Stimulated activated CD4-positive, alpha-beta T cell treated with anti-CD3 and anti-CD28 coated beads, Interleukin-2, amount 100 ng/mL, for 4 hours (primary cell): ENCODE data around the gene PLA2G1B.
A peak's percentile ranks its signal among the peaks of the same experiment; 100 is the strongest.

Experiments used
- DNase-seq: peaks from one replicate; pipeline ENCODE4 v3.0.0-alpha.2; 2020; ENCODE audit warnings: low read depth

The PLA2G1B gene

DNA sequence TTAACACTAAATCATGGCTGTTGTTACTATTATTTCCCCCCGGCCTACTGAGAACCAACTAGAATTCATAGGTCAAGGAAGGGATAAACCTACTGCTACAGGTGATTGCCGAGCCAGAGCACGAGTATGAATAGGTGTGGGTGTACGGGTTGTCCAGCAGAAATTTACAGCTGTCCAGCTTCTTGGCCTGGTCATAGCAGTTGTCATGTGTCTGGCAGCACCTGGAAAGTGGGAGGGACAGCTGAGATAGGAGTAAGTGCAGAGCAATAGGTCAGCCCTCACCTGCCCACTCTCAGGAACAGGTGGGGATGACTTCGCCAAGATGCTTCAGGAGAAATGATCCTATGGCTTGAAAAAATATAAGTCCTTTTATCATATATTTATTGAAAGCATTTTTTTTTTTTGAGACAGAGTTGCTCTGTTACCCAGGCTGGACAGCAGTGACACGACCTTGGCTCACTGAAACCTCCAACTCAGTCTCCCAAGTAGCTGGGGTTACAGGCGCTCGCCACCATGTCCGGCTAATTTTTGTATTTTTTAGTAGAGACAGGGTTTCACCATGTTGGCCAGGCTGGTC is 2.6 kb downstream of the PLA2G1B start:
- DNase-seq: no peak

DNA sequence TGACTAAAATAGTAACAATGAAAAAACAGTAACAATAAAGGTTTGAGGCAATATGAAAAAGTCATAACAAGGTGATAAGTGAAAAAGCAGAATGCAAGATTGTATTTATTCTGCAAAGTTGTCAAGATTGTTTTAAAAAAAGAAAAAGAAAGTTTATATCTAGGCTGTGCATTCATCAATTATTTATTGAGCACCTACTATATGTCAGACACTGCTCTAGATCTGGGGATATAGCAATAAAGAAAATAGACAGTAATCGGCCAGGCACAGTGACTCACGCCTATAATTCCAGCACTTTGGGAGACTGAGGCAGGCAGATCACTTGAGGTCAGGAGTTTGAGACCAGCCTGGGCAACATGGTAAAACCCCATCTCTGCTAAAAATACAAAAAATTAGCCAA is 3.8 kb downstream of the PLA2G1B start:
- no peak for DNase-seq

DNA sequence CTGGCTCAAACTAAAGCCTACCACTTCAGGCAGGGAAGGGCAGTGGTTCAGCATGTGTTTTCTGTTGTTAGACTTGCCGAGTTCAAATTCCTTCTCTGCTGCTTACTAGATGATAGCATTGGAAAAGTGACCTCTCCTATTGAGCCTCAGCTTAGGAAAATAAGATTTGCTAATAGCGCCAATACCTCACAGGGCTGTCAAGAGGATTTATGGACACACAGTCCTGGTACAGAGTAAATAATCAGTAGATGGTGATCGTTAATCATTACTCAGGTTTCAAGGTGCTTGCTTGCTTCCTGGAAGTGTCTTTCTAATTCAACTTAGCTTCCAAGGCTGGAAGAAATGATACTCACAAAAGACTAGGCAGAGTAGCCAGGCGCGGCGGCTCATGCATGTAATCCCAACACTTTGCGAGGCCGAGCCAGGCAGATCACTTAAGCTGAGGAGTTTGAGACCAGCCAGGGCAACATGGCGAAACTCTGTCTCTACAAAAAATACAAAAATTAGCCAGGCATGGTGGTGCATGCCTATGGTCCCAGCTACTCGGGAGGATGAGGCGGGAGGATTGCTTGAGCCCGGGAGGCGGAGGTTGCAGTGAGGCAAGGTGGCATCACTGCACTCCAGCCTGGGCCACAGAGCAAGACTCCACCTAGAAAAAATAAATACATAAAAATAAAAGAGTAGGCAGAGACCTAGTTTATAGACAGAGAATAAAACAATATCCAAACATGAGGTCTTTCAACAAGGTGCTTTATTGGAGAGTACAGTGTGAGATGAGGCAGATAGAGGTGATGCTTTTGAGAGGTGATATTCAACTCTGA is 6.0 kb downstream of the PLA2G1B start:
- DNase-seq: no peak

DNA sequence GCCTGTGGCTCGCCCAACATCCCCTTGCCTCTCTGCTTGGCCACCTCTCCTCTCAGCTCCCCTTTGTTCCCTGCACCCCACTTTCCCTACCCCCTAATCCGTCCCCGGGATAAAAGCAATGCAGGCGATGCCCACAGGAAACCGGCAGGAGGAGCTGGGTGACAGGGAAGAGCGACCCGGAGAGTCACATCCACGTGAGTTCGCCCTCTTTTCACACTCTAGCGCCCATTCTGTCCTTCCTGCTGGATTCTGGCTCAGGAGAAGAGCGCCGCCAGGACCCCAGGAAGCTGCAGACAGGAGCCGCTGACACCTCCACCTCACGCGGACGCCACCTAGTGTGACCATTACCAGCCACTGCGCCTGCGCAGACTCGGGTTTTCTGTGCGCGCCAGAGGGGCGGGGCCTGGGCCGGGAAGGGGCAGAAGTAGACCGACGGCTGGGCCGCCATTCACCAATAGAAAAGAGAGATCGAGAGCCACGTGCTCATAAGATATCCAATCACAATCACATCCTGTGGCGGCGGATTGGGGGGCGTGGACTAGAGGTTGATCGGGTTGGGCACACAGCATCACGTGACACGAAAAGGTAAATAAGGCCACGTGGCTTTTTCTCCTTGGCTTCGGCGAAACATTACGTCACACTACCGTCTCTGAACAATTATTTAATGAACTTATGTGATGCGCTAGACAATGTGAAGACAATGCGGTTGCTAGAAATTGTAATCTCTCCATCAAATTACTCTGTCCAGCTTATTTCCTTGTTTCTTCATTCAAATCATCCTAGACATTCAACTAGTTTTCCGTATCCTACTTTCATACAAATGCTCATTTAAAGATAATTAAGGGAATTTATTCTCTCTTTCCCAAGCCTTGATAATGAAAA is 10.1 kb downstream of the PLA2G1B start:
- DNase-seq: peak; percentile 99

DNA sequence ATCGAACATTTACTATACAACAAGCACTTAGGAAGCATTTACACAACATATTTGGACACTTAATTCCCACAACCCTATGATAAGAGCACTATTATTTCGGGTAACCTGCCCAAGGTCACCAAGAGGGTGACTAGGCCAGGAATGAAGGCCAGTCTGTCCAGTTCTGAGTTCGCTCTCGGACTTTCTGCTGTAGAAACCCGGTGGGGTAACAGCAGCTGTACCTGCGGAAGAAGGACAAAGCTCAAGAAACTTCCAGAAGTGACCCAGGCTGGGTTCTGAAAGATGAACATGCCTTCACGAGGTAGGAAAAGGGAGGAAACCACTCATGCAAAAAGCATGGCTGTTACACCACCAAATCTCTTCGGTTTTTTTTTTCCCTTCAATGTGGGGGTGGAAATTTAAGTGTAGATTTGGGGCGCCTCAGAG is 10.8 kb downstream of the PLA2G1B start:
- no peak for DNase-seq

DNA sequence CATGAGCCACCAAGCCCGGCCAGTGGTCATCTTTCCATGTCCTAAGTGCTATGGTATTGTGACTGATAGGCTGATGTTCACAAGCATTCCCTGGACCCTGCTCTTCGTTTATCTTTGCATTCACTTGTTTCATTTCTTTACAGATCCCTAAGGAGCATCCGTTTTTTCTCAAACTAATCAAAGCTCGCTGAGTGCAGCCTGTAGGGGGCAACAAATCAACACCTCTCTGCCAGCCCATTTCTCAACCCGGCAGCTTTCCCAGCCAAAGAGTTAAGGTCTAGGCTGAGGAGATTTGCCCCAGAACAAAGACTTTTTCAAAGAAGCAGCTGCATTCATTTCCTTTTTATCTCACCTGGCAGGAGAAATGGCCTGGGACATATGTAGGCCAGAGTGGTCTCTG is 13.4 kb downstream of the PLA2G1B start:
- DNase-seq: no peak

DNA sequence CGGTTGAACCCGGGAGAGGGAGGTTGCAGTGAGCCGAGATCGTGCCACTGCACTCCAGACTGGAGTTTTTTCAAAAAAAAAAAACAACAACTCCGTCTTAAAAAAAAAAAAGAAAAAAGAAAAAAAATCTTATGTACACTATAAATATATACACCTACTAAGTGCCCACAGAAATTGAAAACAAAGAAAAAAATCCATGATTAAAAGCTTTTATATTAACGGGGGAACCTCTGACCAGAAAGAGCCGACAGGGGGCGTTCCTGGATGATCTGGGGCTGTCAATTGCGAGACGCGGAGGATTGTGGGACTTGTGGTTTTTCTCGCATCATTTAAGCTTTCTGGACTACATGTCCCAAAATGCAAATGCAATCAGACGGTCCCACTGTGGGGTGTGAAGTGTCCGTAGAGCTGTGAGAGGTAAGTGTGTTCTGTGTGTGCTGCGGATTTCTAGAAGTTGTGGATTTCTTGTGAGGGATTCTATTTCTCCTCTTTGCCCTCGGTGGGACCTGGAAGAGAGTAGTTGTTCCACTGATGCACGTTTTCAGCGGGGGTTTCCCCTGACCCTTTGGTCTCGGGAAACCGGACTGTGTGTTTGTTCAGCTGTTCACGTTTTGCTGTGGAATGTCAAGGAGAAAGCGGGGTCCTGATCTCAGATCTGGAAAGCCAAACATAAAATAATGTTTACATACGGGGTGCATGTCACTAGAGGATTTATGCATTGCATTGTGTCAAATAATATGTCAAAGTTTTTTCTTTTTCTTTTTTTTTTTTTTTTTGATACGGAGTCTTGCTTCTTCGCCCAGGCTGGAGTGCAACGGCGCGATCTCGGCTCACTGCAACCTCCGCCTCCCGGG is 25.4 kb downstream of the PLA2G1B start, which contains the start of gene SIRT4:
Gene SIRT4 (plus strand): TSS at position 360 of the 854 bp plus-strand sequence. CDS start 1,241 bp downstream, outside the sequence.
- DNase-seq: peak; percentile 84

DNA sequence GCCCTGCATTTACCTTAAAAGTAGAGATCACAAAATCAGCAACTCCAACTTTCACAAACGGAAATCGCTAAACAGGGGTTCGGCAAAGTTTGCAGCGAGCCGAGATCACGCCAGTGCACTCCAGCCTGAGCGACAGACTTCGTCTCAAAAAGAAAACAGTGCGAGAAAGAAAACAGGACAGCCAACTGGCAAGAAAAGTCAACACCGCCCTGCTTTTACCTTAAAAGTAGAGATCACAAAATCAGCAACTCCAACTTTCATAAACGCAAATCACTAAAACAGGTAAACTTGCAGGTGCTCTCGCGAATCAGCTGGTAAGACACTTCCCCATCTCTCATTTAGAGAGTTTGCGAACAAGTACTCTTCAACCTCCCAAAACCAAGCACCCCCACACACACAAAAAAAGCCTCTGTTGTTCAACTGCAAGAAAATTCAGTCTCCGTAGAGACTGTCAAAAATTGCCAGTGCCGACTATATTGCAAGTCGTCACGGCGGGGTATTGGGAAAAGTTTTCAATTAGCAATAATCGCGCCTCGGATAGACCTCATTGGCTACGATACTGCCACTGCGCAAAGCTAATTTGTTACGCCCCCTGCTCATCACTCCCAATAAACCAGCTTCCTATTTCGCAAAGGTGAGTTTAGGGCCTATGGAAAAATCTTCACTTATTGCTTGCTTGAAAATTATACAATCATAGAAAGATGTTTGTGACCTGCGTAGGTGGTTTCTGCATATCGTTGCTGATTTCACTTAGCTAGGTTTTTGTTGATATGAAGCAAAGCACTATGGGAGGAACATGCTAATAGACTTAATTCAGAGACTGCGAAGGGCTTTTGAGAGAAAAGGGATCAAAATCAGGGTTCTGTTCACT is 34.7 kb downstream of the PLA2G1B start, which contains the start of gene RNU4-1:
Gene RNU4-1 (minus strand): TSS at position 577 of the 871 bp plus-strand sequence.
- peak; percentile 67 for DNase-seq

DNA sequence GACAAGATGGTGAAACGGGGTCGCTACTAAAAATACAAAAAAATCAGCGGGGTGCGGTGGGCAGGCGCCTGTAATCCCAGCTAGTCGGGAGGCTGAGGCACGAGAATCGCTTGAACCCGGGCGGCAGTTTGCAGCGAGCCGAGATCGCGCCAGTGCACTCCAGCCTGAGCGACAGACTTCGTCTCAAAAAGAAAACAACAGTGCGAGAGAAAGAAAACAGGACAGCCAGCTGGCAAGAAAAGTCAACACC is 35.2 kb downstream of the PLA2G1B start:
- peak; percentile 4 for DNase-seq

DNA sequence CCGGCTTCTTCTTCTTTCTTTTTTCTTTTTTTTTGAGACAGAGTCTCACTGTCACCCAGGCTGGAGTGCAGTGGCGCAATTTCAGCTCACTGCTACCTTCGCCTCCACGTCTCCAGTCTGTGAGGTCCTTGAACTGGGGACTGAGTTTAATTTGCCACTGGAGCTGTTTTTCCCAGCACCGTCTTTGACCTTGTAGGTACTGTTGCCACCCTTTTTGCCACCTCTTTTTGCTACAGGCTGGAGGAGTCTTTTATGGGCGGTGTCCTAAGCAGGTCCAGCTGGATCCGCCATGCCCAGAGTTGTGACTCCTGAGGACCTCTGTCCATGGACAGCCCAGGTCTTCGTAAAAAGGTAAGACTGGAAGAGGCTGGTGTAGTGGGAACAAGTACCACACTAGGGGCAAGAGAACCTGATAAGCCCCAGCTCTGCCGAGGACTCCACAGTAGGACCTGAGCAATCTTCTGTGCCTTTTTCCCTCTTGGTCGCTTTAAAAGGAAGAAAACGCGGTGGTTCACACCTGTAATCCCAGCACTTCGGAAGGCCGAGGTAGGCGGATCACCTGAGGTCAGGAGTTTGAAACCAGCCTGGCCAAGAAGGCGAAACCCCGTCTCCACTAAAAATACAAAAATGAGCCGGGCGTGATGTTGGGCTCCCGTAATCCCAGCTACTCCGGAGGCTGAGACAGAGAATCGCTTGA is 36.8 kb downstream of the PLA2G1B start:
- DNase-seq: no peak

DNA sequence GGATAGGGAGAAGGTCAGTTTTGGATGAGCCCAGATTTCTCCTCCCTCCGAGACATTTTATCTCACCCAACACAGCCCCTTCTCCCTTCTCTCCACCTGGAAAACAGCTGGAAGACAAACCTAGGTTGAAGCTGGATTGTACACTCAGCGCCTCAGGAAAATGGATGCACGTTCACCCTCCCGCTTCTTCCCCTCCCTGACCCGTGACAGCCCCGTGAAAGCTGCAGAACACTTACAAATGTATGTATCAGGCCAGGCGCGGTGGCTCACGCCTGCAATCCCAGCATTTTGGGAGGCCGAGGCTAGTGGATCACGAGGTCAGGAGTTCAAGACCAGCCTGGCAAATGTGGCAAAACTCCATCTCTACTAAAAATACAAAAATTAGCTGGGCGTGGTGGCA is 40.1 kb downstream of the PLA2G1B start:
- DNase-seq: no peak

DNA sequence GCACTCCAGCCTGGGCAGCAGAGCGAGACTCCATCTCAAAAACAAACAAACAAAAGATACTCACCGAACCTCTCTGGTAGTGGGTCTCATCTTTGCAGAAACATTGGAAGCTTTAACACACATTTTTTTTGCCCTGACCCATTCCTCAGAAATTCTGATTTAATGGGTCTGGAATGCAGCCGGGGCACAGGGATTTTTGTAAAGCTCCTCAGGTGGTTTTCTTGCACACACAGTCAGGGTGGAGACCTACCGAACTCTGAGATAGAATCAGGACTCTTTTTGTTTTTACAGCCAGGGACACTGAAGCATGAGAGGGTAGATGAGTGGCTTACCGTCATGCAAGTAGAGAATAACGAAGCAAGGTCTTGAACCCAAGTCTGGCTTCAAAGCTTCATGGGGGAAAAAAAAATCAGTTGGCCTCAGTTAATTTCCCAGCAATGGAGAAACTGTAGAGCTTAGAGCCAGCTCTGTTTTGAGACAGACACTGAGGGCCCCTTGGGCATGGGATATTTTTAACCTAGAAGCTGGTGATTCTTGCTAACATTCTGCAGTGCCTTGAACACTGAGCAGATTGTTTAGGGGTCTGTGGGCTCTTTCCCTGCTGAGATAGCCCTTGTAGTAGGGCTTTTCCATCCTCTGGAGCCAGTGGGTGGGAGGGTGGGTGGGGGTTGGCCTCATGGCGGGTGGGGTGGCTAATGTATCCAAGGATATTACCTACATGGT is 40.6 kb downstream of the PLA2G1B start:
- no peak for DNase-seq

DNA sequence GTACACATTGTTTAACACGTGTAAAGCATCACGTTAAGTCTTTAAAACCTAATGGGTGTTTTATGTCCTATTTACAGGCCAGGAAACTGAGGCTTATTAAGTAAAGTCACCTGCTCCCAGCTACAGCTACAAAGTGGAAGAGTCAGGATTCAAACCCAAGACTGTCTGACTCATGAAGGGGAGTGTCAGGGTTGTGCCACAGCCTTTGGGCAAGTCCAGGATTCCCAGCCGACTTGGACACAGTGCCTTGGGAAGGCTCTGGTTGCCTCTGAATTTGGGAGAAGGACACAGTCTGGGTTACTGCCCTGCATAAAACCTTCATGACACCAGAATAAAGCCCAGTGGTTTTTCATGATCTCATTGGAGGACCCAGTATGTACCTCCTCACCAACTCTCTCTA is 43.2 kb downstream of the PLA2G1B start:
- DNase-seq: no peak

DNA sequence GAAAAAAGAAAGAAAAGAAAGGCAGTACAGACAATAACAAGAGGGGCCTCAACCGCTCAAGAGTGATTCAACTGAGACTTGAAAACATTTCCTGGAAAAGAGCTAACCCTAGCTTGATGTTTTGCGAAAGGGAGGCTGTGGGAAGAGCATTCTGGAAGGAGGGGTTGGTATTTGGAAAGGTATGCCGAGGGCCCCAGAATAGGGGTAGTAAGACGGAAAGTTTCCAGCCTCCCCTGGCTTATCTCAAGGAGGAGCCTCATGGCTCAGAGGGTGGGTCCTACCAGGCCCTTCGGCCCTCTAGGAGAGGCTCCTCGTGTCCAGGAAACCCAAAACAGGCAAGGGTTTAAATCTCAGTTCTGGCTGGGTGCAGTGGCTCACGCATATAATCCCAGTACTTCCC is 44.3 kb downstream of the PLA2G1B start:
- DNase-seq: no peak

DNA sequence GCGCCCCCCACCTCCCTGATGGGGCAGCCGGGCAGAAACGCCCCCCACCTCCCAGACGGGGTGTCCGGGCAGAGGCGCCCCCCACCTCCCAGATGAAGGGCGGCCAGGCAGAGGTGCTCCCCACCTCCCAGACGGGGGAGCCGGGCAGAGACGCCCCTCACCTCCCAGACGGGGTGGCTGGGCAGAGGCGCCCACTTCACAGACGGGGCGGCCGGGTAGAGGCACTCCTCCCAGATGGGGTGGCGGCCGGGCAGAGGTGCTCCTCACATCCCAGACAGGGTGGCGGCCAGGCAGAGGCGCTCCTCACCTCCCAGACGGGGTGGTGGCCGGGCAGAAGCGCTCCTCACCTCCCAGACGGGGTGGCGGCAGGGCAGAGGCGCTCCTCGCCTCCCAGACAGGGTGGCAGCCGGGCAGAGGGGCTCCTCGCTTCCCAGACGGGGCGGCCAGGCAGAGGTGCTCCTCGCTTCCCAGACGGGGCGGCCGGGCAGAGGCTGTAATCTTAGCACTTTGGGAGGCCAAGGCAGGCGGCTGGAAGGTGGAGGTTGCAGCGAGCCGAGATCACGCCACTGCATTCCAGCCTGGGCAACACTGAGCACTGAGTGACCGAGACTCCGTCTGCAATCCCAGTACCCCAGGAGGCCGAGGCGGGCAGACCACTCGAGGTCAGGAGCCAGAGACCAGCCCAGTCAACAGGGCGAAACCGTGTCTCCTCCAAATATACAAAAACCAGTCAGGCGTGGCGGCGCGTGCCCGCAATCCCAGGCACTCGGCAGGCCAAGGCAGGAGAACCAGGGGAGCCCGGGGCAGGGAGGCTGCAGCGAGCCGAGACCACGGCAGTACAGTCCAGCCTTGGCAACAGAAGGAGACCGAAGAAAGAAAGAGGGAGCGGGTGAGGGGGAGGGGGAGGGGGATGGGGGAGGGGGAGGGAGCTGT is 49.2 kb downstream of the PLA2G1B start:
- no peak for DNase-seq

DNA sequence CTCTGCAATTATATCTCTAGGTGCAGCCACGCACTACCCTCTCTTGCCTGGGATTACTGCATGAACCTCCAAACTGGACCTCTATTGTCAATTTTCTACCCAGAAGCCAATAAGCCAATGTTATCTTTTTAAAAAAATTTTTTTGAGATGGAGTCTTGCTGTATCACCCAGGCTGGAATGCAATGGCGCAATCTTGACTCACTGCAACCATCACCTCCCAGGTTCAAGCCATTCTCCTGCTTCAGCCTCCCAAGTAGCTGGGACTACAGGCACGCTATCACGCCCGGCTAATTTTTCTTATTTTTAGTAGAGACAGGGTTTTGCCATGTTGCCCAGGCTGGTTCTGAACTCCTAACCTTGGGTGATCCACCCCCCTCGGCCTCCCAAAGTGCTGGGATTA is 50.8 kb downstream of the PLA2G1B start:
- no peak for DNase-seq
